Activated T-helper 1 cell treated with Interleukin-2 at 50 U/mL for 16 hours (primary cell): Measurements from ENCODE around the gene ZDBF2.
"Not testable (repeated sequence)": the region's sequence is repeated elsewhere in the genome, so short reads cannot be mapped to it uniquely, and the experiment has no call there.

Experiments used
- DNase-seq: peaks from one replicate; pipeline ENCODE4 v3.0.0-alpha.2; 2020; ENCODE audit warnings: low read depth

ZDBF2 gene

DNA sequence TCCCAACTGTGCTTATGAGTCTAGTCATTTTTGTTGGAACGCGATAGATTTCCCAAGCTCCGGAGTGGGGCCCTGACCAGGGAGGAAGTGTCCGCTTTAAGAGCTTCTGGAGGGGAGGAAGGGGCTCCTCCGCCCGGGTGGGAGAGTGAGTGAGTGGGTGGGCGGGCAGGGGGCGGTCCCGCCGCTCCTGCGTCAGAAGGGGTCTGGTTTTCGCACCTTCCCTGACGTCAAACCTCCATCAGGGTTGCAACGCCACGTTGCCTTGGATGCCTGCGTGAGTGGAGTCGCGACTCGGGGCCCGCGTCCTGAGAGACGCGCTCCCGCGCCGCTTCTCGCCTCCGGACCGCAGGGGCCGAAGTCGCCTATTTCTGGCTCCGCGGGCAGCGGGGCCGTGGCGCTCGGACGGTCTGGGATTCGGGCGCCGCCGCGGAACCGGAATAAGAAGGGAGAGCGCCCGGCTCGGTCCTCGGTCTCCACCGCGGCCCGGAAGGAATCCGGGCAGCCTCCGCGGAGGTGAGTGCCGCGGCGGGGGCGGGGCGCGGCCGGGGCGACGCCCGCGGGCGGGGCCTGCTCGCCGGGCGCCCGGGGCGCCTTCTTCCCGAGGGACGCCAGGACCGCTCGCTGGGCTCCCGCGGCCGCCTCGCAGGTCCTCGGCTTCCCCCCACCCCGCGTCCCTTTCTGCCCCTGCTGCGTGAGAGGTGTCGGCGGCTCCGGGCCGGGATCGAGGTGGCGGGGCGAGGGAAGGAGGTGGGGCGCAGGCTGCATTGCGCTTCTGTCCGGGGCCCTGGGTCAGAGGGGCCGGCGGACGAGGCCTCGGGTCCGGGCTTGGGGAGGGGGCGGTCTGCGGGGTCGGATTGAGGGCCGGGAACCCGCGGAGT, at the start of gene ZDBF2:
TSS of gene ZDBF2 (plus strand) at position 230 of the 878 bp plus-strand sequence. CDS start 7,187 bp downstream, outside the sequence.
- peak; percentile 21 for DNase-seq

- no peak for DNase-seq
These were observed 48.8 kb upstream of the ZDBF2 start for GRCh38 chr2:206225435-206226232.

DNA sequence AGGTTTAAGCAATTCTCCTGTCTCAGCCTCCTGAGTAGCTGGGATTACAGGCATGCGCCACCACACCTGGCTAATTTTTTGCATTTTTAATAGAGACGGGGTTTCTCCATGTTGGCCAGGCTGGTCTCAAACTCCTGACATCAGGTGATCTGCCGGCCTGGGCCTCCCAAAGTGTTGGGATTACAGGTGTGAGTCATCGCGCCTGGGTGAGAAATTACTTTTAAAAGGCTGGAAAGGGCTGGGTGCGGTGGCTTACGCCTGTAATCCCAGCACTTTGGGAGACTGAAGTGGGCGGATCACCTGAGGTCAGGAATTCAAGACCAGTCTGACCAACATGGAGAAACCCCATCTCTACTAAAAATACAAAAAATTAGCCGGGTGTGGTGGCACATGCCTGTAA, 45.8 kb upstream of the ZDBF2 start:
- not testable (repeated sequence) for DNase-seq

- no peak for DNase-seq
These were observed 44.8 kb upstream of the ZDBF2 start for GRCh38 chr2:206229642-206230041.

DNA sequence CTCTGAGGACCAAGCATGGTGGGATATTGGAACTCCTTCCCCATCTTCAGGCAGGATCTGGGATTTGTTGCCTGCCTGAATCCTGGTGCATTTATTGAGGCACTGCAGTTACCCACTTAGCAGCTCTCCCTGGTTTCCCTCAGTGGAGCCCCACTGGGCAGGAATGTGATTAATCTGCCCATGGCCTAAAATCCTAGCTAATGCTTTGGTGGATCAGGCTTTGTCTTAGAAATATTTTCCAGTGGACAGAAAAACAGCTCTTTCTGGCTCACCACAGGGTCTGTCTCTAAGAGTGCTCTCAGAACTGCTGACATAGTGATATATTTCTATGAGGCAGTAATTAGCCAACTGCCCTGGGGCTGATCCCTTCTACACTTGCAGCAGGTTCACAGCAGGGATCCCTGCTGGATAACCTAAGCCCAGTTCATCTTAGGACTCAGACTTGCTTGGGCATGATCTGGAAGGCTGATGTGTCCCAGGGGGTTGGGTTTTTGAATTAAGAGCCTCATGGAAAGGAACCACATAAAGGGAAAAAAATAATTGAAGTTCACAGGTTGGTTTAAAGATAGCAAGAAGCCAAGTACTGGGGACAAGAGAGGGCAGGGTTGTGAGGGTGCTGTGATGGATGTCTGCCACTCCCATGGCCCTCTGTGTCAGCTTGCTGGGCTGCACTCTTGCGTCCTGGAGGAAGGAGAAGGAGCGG, 44.3 kb upstream of the ZDBF2 start:
- no peak for DNase-seq

DNA sequence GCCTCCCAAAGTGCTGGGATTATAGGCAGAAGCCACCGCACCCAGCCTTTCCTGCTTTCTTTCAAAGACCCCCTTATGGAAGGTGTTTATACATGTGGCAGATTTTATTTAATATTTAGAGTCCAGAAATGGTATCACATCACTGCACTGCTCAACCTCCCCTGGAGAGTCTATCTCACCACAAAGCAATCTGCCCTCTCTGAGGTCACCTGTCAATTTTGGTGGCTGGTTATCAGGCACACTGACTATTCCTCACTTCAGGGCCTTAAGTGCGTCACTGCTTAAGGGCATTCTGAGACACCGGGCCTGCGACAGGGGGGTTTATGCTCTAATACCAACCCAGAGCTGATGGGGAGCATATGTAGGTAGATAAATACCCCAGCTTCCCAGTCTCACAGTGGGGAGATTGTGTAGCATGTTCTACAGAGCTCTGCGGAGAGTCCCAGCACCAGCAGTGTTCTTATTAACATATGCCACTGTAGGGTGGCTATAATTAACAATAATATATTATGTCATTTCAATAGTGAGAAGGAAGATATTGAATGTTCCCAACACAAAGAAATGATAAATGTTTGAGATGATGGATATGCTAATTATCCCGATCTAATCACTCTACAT, 42.7 kb upstream of the ZDBF2 start:
- no peak for DNase-seq

DNA sequence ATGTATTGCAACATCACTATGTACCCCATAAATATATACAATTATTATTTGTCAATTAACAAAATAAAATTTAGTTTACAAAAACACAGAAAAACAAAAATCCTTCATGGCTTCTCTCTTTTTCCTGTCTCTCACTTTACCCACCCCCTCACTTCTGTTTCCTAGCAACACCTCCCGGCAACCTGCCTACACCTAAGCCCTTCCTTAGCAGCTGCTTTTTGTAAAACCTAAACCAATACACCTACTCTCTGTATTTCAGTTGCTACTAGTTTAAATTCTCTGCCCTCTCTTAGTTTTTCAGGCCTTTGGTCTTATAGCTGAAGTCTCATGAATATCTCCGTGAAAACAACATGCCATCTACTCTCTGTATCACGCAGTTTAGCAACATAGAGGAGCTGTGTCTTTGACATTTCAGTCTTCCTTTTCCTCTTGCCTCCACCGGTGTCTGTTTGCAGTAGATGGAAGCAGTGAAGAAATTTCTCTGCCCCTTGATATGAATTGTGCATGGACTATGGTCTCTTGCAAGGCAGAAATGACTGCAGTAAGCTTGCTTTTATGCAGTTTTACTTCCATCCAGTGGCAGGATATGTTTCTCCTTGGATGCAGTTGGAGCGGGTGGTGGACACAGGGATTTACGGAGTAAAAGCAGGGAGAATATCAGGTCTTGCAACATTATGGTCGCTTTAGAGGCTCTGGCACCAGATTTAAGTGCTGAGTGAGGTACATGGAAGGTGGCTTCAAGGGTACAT, 42.0 kb upstream of the ZDBF2 start:
- no peak for DNase-seq

DNA sequence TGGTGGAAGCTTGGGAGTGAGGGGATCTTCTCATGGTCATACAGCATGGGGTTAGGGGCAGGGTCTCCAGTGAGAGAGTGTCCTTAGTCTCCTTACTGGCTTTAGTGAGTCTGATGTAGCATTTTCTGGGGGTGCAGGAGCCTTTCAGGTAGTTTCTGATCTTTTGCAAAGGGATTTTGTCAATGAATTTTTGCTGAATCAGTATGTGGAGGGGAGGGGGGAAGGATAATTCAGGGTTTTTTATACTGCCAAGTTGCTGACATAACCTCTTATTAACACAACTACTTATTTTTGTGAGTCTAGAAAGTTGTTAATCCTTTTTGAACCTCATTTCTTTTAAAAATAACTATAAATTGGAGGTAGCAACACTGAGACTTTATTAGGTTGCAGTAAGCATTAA, 35.3 kb upstream of the ZDBF2 start:
- no peak for DNase-seq

GRCh38 chr2:206240327-206240726, 34.1 kb upstream of the ZDBF2 start:
- DNase-seq, result no peak

- DNase-seq, result no peak
These were observed 32.7 kb upstream of the ZDBF2 start for GRCh38 chr2:206241736-206242135.

- DNase-seq, result no peak
These were observed 29.2 kb upstream of the ZDBF2 start for GRCh38 chr2:206245265-206245672.

- DNase-seq, result no peak
These were observed 24.2 kb upstream of the ZDBF2 start for GRCh38 chr2:206250041-206250897.

DNA sequence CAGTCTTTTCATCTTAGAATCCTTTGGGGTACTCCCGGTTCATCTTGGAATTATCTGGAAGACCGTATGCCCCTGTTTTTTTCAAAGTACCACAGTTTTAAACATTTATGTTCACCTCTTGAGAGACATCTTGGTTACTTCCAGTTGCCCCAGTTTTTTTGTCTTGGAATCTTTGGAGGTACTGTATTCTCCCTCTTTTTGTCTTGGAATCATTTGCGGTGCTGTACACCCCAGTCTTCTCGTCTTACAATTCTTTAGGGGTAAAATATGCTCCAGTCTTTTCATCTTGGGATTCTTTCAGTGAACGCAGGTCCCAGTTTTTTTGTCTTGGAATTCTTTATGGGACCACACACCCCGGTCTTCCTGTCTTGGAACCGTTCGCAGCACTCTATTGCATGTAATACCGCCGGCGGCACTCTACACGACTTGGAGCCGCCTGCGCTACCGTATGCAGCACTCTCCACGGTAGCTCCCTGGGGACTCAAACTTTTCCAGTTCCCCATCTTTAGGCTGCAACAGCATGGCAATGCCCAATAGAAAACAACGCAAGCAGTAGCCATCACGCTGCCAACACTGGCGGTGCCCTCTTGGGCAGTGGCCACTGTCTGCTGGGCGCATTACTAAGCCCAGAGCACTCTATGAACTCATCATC, 21.2 kb upstream of the ZDBF2 start:
- no peak for DNase-seq

GRCh38 chr2:206253777-206254166, 20.7 kb upstream of the ZDBF2 start:
- DNase-seq, result no peak

- DNase-seq, result no peak
These were observed 19.5 kb upstream of the ZDBF2 start for GRCh38 chr2:206255003-206255402.

DNA sequence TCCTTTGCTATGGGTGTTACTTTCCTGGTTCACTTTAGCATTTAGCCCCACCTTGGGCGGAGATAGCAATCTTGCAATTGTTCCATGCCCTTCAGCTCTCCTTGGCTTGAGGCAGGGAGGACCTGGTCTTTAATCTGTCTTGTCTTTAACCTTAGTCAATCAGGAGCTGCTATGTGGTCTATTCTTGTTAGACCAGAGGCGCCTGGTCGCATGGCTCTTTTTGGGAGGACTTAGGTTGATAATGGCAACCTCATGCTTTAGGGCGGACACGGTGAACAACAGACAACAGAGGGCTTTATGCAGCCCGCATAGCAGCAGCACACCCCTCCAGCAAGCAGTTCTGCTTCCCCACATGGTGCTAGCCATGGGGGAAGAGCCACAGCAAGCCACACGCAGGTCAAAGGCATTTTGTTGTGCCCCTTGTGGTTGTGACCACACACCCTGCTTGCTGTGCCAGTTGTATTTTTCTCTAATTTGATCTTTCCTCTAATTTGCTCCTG, 17.7 kb upstream of the ZDBF2 start:
- DNase-seq, result no peak

DNA sequence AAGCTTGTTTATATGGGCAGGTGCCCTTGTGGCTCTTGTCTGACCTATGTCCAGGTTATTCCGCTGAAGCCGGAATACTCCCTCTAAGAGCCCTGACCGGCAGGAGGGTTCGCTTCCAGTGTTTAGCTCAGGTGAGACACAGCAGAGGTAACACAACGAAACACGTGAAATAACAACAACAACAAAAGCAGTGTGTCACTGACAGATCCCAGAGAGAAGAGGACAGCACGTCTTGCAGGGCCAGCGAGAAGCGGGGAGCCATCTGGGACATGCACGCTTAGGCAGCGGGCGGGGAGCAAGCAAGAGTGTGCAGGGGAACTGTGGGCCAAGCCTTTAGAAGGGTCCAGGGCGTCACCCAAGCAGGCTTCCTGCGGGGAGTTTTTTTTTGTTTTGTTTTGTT, 17.1 kb upstream of the ZDBF2 start:
- DNase-seq, result no peak

DNA sequence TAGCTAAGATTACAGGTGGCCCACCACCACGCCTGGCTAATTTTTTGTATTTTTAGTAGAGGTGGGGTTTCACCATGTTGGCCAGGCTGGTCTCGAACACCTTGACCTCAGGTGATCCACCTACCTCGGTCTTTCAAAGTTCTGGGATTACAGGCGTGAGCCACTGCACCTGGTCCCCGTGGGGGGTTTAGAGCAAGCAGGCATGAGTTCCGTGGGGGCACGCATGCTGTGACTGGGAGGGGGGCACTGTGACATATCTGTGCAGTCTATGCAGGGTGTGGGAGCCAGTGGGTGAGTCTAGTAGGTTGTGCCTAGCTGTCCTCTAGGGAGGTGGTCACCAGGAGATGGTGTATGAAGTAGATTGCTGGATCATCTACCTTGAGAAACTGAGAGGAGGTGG, 16.6 kb upstream of the ZDBF2 start:
- no peak for DNase-seq

- not testable (repeated sequence) for DNase-seq
These were observed 15.8 kb upstream of the ZDBF2 start for GRCh38 chr2:206258615-206259014.
